GM10248 (cell line): ENCODE results near the gene IP6K1.

Experiments used
- CTCF ChIA-PET: fragments of 300-600 bp; sonication (Branson Sonifier 250); formaldehyde crosslinking; extraction: SDS; loops from one replicate; lab custom pipeline; 2021; ENCODE audit warnings: antibody characterized with exemption; lab: Yijun Ruan, JAX
- POLR2A ChIA-PET: fragments of 350-650 bp; sonication (Branson Sonifier 250); formaldehyde crosslinking; extraction: SDS; loops from one replicate; lab custom pipeline; 2020; ENCODE audit warnings: antibody characterized with exemption; lab: Yijun Ruan, JAX
- DNase-seq: peaks from one replicate; pipeline ENCODE4 v3.0.0; 2012; ENCODE audit errors: extremely low spot score
- TF ChIP-seq, protein P1 (sequence below): IDR thresholded peaks from 2 replicates; pipeline ENCODE4 v1.5.1; 2012; ENCODE audit warnings: mild to moderate bottlenecking, low read depth; ENCODE audit errors: extremely low read depth, missing control alignments, control extremely low read depth

Gene IP6K1

DNA sequence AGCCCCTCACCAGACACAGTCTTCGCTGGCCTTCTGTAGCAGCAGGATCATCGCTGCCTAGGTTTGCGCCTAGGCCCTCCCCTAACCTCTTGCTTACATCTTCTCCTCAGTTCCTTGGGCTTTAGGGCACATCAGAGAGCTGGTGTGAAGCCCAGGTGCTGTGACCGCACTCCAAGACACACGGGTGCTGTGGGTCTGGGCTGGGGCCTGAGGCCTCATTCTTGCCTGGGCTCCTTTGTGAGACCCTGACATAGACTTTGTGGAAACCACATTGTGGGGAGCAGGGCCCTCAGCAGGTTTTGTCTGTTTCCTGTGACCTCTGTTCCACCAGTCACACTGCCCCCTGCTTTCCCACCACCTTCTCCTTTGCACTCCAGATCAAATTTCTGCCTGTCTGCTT, 74.9 kb downstream of the IP6K1 start:
- TF ChIP-seq, protein P1, sequence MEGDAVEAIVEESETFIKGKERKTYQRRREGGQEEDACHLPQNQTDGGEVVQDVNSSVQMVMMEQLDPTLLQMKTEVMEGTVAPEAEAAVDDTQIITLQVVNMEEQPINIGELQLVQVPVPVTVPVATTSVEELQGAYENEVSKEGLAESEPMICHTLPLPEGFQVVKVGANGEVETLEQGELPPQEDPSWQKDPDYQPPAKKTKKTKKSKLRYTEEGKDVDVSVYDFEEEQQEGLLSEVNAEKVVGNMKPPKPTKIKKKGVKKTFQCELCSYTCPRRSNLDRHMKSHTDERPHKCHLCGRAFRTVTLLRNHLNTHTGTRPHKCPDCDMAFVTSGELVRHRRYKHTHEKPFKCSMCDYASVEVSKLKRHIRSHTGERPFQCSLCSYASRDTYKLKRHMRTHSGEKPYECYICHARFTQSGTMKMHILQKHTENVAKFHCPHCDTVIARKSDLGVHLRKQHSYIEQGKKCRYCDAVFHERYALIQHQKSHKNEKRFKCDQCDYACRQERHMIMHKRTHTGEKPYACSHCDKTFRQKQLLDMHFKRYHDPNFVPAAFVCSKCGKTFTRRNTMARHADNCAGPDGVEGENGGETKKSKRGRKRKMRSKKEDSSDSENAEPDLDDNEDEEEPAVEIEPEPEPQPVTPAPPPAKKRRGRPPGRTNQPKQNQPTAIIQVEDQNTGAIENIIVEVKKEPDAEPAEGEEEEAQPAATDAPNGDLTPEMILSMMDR = no peak
- no peak for DNase-seq
- ChIA-PET CTCF (interaction anchor here (1.2 to 1.4 kb wide), 2 partner anchors 8 to 128 kb away, joined by 3 to 7 read pairs; partner anchors contain the start of gene AMIGO3), POLR2A (no interaction called here)

DNA sequence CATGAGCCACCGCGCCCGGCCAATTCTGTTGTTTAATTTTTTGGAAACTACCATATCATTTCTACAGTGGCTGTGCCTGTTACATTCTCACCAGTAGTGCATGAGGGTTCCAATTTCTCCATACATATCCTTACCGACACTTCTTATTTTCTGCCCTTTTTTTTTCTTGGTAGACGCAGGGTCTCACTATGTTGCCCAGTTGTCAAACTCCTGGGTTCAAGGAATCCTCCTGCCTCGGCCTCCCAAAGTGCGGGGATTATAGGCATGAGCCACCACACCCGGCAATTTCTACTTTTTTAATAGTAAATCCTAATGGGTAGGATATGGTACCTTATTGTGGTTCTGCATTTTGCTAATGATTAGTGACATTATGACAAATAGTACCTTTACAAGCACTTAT, 76.5 kb downstream of the IP6K1 start:
- ChIA-PET POLR2A (no interaction called here), CTCF (no interaction called here)
- TF ChIP-seq, protein P1 = no peak
- no peak for DNase-seq

- ChIA-PET POLR2A (no interaction called here), CTCF (interaction anchor here (1.1 to 1.8 kb wide), 3 partner anchors 11 to 170 kb away, joined by 3 to 7 read pairs (median 4); no protein-coding TSS in a partner anchor)
- TF ChIP-seq, protein P1 = no peak
- no peak for DNase-seq
Observed at GRCh38 chr3:49707113-49707480, 79.2 kb downstream of the IP6K1 start.

DNA sequence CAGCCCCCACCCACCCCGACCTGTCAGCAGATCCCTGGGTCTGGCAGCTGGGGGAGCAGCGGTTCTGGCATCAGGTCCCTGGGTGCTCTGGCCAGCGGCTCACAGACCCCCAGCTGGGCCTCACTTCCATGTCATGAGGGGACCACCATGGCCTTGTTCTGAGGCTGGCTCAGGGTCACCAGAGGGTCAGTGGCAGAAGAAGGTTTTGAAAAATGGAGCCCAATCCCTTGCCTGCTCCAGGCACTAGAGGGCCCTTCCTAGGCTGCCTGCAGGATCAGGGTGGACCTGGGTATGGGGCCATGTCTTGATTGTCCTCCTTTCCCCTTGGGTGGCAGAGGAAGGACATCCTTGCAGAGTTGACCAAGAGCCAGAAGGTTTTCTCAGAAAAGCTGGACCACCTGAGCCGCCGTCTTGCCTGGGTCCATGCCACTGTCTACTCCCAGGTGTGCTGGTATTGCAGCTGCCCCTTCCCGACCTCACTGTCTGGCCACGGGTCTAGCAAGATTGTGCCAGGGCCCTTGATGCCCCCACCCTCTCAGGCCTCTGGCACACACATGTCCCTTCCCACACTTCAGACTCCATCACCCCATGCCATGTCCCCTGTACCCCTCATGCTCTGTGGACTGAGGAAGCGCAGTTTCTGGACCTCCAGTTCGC, 79.8 kb downstream of the IP6K1 start:
- no peak for DNase-seq
- TF ChIP-seq, protein P1 = no peak
- CTCF ChIA-PET = interaction anchor here (1.0 to 1.8 kb wide), 2 partner anchors 12 to 133 kb away, joined by 3 to 7 read pairs; no protein-coding TSS in a partner anchor
- POLR2A ChIA-PET = no interaction called here

GRCh38 chr3:49705390-49705960, 80.9 kb downstream of the IP6K1 start:
- DNase-seq = no peak
- TF ChIP-seq, protein P1 = no peak
- ChIA-PET POLR2A (no interaction called here), CTCF (interaction anchor here (1.0 to 1.8 kb wide), 2 partner anchors 13 to 134 kb away, joined by 3 to 7 read pairs; no protein-coding TSS in a partner anchor)

GRCh38 chr3:49704629-49705028, 81.7 kb downstream of the IP6K1 start:
- ChIA-PET CTCF (interaction anchor here (0.9 to 5.0 kb wide), 5 partner anchors 14 to 140 kb away, joined by 3 to 37 read pairs (median 7); partner anchors contain the start of genes AMIGO3 and INKA1), POLR2A (no interaction called here)
- TF ChIP-seq, protein P1 = no peak
- DNase-seq = no peak
